ENCODE measurements around the gene CTNNBIP1.
A peak's percentile ranks its signal among the peaks of the same experiment; 100 is the strongest.

CTNNBIP1 gene

DNA sequence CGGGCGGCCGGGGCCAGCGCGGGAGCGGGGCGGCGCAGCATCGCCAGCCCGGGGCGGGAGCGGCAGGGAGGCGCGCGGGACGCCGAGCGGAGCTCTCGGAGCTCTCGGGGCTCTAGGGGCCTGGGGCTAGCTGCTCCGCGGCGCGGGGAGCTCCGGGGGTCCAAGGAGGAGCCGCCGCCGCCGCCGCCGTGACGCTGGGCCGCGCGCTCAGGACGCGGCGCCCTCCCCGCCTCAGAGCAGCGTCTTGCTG is 86.5 kb downstream of the CTNNBIP1 start:
- H3K27me3 ChIP-seq (ENCODE audit: insufficient read depth, low read length, poor library complexity) = no peaks in the 10 kb centered on the region
- peaks cover 12% of the 10 kb centered on the region for H3K36me3 ChIP-seq (ENCODE audit: insufficient read depth, low read length)
- peak overlapping the region; percentile 76 for H3K4me2 ChIP-seq (ENCODE audit: insufficient read depth, low read length)
- no peaks in the 10 kb centered on the region for H3K9me3 ChIP-seq (ENCODE audit: insufficient read depth, low read length, severe bottlenecking)
- peak; percentile 39 for ATAC-seq (ENCODE audit: insufficient read depth, low read depth)
- peaks cover 26% of the 10 kb centered on the region for H4K20me1 ChIP-seq (ENCODE audit: insufficient read depth, low read length)
- H3K79me2 ChIP-seq (ENCODE audit: insufficient read depth, low read length) = peaks cover 47% of the 10 kb centered on the region
- peak overlapping the region; percentile 81 for H3K27ac ChIP-seq (ENCODE audit: low read length)
- peak overlapping the region; percentile 94 for H3K9ac ChIP-seq (ENCODE audit: low read depth, low read length)
- peak overlapping the region; percentile 76 for H2AFZ ChIP-seq (ENCODE audit: low read depth, low read length)
- H3K4me1 ChIP-seq (ENCODE audit: insufficient read depth, low read length) = peaks cover 46% of the 10 kb centered on the region
- DNase-seq = no peak
- peak overlapping the region; percentile 98 to 100; a peak in 3 of 4 replicates for H3K4me3 ChIP-seq (ENCODE audit: low read depth in 1 of 2, low read length in 2 of 2)
- TF ChIP-seq, protein P1, sequence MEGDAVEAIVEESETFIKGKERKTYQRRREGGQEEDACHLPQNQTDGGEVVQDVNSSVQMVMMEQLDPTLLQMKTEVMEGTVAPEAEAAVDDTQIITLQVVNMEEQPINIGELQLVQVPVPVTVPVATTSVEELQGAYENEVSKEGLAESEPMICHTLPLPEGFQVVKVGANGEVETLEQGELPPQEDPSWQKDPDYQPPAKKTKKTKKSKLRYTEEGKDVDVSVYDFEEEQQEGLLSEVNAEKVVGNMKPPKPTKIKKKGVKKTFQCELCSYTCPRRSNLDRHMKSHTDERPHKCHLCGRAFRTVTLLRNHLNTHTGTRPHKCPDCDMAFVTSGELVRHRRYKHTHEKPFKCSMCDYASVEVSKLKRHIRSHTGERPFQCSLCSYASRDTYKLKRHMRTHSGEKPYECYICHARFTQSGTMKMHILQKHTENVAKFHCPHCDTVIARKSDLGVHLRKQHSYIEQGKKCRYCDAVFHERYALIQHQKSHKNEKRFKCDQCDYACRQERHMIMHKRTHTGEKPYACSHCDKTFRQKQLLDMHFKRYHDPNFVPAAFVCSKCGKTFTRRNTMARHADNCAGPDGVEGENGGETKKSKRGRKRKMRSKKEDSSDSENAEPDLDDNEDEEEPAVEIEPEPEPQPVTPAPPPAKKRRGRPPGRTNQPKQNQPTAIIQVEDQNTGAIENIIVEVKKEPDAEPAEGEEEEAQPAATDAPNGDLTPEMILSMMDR (IDR thresholded peaks at IDR 0.05; ENCODE audit: borderline replicate concordance, extremely low read depth, low read length, poor library complexity, severe bottlenecking) = no peak
- TF ChIP-seq EZH2 (IDR thresholded peaks at IDR 0.05; ENCODE audit: borderline replicate concordance, low read depth, low read length, severe bottlenecking) = no peak

DNA sequence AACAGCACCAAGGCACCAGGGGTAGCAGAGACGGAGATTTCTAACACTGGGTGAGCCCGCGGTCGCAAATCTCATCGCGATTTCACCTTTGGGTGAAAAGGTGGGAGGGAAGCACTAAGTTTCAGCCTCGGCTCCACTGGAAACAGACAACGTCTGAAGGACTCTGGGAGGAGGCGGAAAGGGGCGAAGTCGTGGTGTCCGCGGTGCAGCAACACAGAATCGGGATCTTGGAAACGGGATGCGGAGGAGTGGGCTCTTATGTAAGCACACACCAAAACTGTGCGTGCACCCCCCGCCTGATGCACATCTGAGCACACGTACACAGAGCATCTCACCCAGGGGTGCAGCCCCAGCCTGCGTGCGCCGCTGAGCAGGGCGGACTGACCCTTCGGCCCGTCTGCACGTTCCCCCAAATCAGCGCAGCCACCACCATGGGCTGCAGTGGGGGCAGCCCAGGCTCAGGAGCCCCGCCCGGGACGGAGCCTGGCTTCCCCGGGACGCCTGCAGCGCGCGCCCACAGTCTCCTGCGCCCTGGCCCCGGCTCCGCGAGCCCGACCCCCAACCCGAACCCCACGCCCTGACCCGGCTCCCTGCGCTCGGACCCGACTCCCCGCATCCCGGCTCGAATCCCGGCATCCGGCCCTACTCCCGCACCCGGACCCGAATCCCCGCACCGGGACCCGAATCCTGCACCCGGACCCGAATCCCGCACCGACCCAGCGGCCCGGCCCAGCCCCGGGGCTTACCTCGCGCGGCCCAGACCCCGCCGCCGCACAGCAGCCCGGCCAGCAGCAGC is 87.0 kb downstream of the CTNNBIP1 start:
- Histone ChIP-seq H3K4me3 (ENCODE audit: low read depth in 1 of 2, low read length in 2 of 2) (peak overlapping the region; percentile 98 to 100), H3K27me3 (ENCODE audit: insufficient read depth, low read length, poor library complexity) (no peaks in the 10 kb centered on the region), H3K36me3 (ENCODE audit: insufficient read depth, low read length) (peaks cover 12% of the 10 kb centered on the region), H3K9me3 (ENCODE audit: insufficient read depth, low read length, severe bottlenecking) (no peaks in the 10 kb centered on the region), H3K4me2 (ENCODE audit: insufficient read depth, low read length) (peak overlapping the region; percentile 76), H3K27ac (ENCODE audit: low read length) (peak overlapping the region; percentile 81), H3K4me1 (ENCODE audit: insufficient read depth, low read length) (peaks cover 46% of the 10 kb centered on the region), H3K9ac (ENCODE audit: low read depth, low read length) (peak overlapping the region; percentile 94), H3K79me2 (ENCODE audit: insufficient read depth, low read length) (peaks cover 52% of the 10 kb centered on the region), H4K20me1 (ENCODE audit: insufficient read depth, low read length) (peaks cover 28% of the 10 kb centered on the region), H2AFZ (ENCODE audit: low read depth, low read length) (peak overlapping the region; percentile 76)
- ATAC-seq (ENCODE audit: insufficient read depth, low read depth) = peak; percentile 54
- DNase-seq = peak; percentile 41
- TF ChIP-seq EZH2 (IDR thresholded peaks at IDR 0.05; ENCODE audit: borderline replicate concordance, low read depth, low read length, severe bottlenecking) = no peak
- TF ChIP-seq, protein P1 (IDR thresholded peaks at IDR 0.05; ENCODE audit: borderline replicate concordance, extremely low read depth, low read length, poor library complexity, severe bottlenecking) = no peak

DNA sequence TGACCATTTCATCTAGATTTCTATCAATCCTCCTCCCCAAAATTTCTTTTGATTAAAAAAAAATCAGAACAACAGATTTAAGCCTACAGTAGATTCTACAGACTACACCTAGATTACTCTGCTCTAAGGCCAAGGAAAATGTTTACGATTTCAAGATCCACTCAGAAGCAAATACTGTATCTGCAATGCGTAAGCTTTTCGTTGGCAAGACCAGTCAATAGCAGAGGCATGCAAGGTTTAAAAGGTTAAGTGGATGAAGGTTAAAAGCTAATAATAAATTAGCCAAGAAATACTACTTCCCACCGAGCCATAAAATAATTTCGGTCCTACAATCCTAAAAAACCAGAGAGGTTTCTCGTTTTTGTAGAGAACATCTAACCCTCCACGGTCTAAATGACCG is 87.6 kb downstream of the CTNNBIP1 start:
- TF ChIP-seq EZH2 (IDR thresholded peaks at IDR 0.05; ENCODE audit: borderline replicate concordance, low read depth, low read length, severe bottlenecking) = no peak
- TF ChIP-seq, protein P1 (IDR thresholded peaks at IDR 0.05; ENCODE audit: borderline replicate concordance, extremely low read depth, low read length, poor library complexity, severe bottlenecking) = no peak
- Histone ChIP-seq H4K20me1 (ENCODE audit: insufficient read depth, low read length) (peaks cover 34% of the 10 kb centered on the region), H3K79me2 (ENCODE audit: insufficient read depth, low read length) (peaks cover 58% of the 10 kb centered on the region), H3K9me3 (ENCODE audit: insufficient read depth, low read length, severe bottlenecking) (no peaks in the 10 kb centered on the region), H3K9ac (ENCODE audit: low read depth, low read length) (peak overlapping the region; percentile 94), H2AFZ (ENCODE audit: low read depth, low read length) (peak overlapping the region; percentile 76; the same call in 1 of the 2 replicates), H3K4me3 (ENCODE audit: low read depth in 1 of 2, low read length in 2 of 2) (peak overlapping the region; percentile 98 to 100), H3K36me3 (ENCODE audit: insufficient read depth, low read length) (peaks cover 12% of the 10 kb centered on the region), H3K4me2 (ENCODE audit: insufficient read depth, low read length) (peak overlapping the region; percentile 76), H3K27me3 (ENCODE audit: insufficient read depth, low read length, poor library complexity) (no peaks in the 10 kb centered on the region), H3K27ac (ENCODE audit: low read length) (peak overlapping the region; percentile 81; the same call in 1 of the 2 replicates), H3K4me1 (ENCODE audit: insufficient read depth, low read length) (peaks cover 46% of the 10 kb centered on the region)
- DNase-seq (no peak), ATAC-seq (ENCODE audit: insufficient read depth, low read depth) (no peak)
